IPS-15b (cell line): ENCODE measurements around the gene ZMIZ2.

Source experiments
- H3K27me3 ChIP-seq: one replicate; pipeline ENCODE4 v1.6.1; 2013; ENCODE audit warnings: low read length; ENCODE audit not compliant: control insufficient read depth, insufficient read depth
- H3K36me3 ChIP-seq: one replicate; pipeline ENCODE4 v1.6.1; 2013; ENCODE audit warnings: low read length; ENCODE audit not compliant: control insufficient read depth, insufficient read depth
- H3K4me1 ChIP-seq: one replicate; pipeline ENCODE4 v1.6.1; 2013; ENCODE audit warnings: mild to moderate bottlenecking, low read length; ENCODE audit not compliant: control insufficient read depth, insufficient read depth
- H3K4me3 ChIP-seq: one replicate; pipeline ENCODE4 v1.5.1; 2013; ENCODE audit warnings: low read depth, low read length
- H3K9ac ChIP-seq: one replicate; pipeline ENCODE4 v1.6.1; 2013; ENCODE audit warnings: low read depth, mild to moderate bottlenecking, low read length
- H3K9me3 ChIP-seq: one replicate; pipeline ENCODE4 v1.6.1; 2013; ENCODE audit warnings: mild to moderate bottlenecking, low read length; ENCODE audit not compliant: control insufficient read depth, insufficient read depth

Gene ZMIZ2

DNA sequence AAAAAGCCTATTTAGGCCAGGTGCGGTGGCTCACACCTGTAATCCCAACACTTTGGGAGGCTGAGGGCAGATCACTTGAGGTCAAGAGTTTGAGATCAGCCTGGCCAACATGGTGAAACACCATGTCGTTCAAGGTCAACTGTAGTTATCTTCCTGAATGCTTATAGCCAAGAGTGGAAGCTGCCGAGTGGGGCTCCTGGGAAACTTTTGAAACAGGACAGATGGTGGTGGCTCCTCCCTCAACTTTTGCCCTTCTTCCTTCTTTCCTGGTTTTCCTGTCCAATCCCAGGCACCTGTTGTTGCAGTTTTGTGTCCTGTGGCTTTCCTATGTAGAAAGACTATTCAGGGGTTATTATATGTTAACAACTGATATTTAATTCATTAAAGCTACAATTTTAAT lies 39.1 kb downstream of the ZMIZ2 start:
- H3K36me3 ChIP-seq = no peaks in the 10 kb centered on the region
- no peaks in the 10 kb centered on the region for H3K9me3 ChIP-seq
- no peaks in the 10 kb centered on the region for H3K27me3 ChIP-seq
- no peaks in the 10 kb centered on the region for H3K4me1 ChIP-seq
- H3K4me3 ChIP-seq = no peak overlapping the region
- no peak overlapping the region for H3K9ac ChIP-seq

DNA sequence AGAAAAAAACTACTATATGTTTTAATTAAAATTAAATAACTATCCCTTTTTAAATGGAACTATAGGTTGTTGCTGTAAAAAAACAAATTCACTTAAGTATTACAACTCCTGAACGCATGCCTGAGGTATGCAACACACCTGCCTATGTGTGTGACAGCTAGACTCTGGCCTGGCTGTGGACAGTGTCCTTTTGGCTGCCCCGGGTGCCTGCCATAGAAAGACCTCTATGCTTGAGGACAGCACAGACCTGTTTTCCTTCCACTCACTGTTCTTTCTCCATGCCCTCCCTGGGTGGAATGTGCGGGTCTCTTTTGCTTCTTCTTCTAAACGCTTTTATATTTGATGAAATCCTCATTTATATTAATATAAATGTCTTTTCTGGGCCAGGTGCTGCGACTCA lies 41.3 kb downstream of the ZMIZ2 start:
- H3K27me3 ChIP-seq = no peaks in the 10 kb centered on the region
- H3K9me3 ChIP-seq = no peaks in the 10 kb centered on the region
- no peaks in the 10 kb centered on the region for H3K36me3 ChIP-seq
- no peak overlapping the region for H3K9ac ChIP-seq
- H3K4me1 ChIP-seq = no peaks in the 10 kb centered on the region
- no peak overlapping the region for H3K4me3 ChIP-seq

DNA sequence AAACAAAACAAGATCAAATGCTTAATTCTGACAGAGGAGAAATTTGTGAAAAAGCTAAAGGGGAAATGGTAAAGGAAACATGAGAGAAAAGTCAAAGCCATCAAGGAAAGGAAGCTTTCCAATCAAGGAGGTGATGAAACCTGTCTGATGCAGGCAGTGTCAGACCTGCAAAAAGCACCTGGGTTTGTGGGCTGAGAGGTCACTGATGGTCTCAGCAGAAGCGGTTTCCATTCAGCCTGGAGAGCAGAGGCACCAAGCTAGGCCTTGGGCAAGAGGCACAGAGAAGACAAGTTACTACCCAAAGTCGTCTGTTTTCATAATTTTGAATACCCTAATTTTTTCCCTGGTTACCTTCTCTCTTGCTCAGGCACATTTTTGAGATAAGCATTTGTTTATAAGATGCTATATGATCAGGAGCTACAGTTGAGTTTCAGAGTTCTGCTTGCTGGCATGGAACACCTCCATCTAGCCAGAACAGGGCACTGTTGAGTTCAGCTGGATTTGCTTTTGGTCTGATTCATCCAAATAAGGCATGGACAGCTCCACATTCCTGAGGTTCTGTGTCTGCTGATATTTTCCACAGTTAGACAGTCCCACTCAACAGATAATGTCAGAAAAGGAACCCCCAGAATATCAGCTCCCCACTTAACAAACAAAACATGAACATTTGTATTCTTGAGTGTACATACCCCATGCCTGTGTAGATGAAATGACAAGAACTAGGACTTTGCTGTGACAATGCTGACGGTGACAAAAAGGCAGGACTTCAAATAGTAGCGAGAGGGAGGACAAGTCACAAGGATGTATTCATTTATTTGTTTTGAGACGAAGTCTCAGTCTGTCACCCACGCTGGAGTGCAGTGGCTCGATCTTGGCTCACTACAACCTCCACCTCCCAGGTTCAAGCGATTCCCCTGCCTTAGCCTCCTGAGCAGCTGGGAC lies 42.9 kb downstream of the ZMIZ2 start:
- Histone ChIP-seq H3K9me3 (no peaks in the 10 kb centered on the region), H3K4me3 (no peak overlapping the region), H3K27me3 (no peaks in the 10 kb centered on the region), H3K9ac (no peak overlapping the region), H3K4me1 (no peaks in the 10 kb centered on the region), H3K36me3 (no peaks in the 10 kb centered on the region)

DNA sequence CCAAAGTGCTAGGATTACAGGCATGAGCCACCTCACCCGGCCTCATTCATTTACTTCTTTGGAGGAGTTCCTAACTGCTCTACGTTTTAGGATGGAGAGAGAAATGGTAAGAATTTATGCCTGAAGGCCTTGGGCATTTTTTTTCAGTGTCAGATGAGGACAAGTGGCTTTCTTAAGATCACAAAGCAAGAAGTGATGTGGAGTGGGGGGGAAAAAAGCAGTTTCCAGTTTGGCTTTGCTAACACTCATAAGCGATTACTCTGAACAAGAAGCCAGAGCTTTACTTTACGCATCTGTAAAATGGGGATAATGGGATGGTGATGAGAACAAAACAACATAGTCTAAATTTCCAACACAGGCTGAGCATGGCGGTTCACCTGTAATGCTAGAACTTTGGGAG lies 45.3 kb downstream of the ZMIZ2 start:
- Histone ChIP-seq H3K9me3 (no peaks in the 10 kb centered on the region), H3K27me3 (no peaks in the 10 kb centered on the region), H3K4me3 (no peak overlapping the region), H3K4me1 (no peaks in the 10 kb centered on the region), H3K36me3 (peaks cover 6% of the 10 kb centered on the region), H3K9ac (no peak overlapping the region)

DNA sequence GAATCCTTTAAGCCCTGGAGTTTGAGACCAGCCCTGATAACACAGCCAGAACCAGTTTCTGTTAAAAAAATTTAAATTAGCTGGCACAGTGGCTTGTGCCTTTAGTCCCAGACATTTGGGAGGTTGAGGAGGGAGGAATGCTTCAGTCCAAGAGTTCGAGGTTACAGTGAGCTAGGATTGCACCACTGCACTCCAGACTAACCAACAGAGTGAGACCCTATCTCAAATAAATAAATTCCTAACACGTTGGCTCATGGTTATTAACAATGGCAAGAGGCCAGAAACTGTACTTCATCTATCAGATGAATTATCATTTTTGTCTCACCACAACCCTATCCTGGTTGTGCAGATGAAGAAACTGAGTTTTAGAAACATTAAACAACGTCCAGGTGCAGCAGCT lies 45.7 kb downstream of the ZMIZ2 start:
- H3K4me3 ChIP-seq = no peak overlapping the region
- H3K4me1 ChIP-seq = no peaks in the 10 kb centered on the region
- H3K9me3 ChIP-seq = no peaks in the 10 kb centered on the region
- no peak overlapping the region for H3K9ac ChIP-seq
- H3K27me3 ChIP-seq = no peaks in the 10 kb centered on the region
- peaks cover 10% of the 10 kb centered on the region for H3K36me3 ChIP-seq

DNA sequence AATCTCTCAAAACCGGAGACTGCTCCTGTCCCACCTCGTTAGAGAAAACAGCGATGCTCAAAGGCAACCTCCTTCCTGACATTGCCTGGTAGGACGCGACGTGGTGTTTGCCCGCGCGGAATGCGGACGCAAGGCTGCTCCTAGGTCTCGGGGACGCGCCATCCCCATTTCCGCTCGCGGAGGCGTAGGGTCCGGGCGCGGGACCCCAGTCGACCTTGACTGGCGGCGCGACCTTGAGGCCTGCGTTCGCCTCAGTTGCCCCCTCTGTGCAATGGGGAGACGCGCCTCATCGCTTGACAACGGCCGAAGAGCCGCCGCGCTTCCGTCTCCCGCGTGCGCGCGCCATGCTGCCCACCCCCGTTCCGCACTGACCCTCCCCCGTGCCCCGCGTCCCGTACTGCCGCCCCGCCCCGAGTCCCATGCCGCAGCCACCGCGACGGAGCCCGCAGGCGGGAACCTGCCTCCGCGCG lies 47.4 kb downstream of the ZMIZ2 start:
- no peaks in the 10 kb centered on the region for H3K4me1 ChIP-seq
- no peaks in the 10 kb centered on the region for H3K27me3 ChIP-seq
- H3K9ac ChIP-seq = peak overlapping the region; percentile 87
- H3K36me3 ChIP-seq = peaks cover 23% of the 10 kb centered on the region
- H3K4me3 ChIP-seq = peak overlapping the region; percentile 84
- no peaks in the 10 kb centered on the region for H3K9me3 ChIP-seq

DNA sequence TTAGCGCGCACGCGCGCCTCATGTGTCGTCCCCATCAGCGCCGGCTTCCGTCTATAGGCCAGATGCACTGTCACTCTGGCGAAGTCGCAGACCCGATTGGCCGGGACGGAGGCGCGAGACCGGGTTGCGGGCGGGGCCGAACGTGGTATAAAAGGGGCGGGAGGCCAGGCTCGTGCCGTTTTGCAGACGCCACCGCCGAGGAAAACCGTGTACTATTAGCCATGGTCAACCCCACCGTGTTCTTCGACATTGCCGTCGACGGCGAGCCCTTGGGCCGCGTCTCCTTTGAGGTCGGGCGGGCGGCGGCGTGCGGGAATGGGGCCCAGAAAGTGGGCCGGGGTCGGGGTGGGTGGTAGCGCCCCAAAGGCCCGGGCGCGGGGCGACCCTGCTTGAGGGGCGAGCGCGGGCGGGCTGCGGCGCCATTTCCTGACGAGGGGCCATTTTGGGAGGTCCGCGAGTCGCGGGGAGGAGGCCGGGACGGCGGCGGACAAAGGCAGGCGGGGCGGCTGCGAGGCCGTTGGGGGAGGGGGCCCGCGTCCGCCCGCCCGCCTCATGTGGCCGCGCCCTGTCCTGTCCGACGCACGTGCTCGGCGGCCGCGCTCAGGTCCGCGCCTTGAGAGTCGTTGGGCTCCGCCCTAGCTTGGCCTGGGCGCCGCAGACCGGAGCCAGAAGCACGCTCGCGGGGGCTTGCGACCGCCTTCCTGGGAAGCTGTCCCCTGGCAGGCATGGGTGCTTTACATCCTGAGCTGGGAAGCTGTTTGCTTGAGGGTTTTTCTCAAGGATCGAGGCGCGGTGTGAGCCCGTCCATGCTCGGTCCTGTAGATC lies 48.1 kb downstream of the ZMIZ2 start, which contains the start of gene PPIA:
Gene PPIA (plus strand): TSS at position 178 of the 825 bp plus-strand sequence. CDS start 44 bp downstream, at position 222.
- Histone ChIP-seq H3K4me3 (peak within 1 kb of the TSS; percentile 84), H3K9ac (peak within 1 kb of the TSS; percentile 98), H3K36me3 (peaks cover 26% of the 10 kb centered on the region)

DNA sequence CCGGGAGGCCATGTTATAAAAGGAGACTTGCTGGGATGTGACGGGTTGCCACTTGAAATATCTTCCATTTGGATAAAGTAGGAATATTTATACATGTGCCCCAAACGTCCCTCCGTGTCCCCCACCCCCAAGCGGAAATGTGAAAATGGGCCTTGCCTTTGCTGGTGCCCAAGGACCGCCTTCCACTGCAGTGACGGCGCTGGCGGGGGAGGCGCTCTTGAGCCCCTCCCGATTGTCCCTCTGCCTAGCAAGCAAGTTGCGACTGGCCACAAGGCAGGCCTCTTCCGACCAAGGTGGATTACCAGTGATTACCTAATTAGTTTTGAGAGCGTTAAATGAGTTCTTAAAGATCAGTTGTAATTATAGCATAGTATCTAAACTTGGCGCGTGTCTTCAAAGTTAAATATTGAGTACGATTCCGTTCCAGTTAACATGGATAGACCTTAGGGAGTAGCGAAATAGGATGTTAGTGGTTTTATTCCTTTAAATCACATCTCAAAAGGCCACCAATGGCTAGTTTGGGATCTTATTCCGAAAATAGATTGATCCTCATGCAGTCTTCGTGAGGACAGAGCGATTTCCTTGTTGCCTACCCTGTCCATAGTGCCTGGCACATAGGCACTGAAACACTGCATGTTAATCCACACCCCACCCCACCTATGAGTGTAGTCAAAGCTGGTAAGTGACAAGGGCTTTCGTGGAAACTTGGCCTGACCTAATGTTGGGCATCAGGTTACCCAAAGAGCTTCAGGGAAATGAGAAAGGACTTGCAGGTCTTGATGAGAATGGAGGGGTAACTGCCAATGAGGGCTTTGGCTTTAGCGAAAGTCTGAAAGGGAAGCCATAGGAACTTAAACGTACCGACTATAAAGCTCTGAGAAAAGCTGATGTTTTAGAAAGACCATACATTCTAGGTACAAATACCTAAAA lies 48.9 kb downstream of the ZMIZ2 start:
- peak overlapping the region; percentile 98 for H3K9ac ChIP-seq
- peaks cover 34% of the 10 kb centered on the region for H3K36me3 ChIP-seq
- H3K4me3 ChIP-seq = peak overlapping the region; percentile 79
- H3K4me1 ChIP-seq = no peaks in the 10 kb centered on the region
- no peaks in the 10 kb centered on the region for H3K9me3 ChIP-seq
- H3K27me3 ChIP-seq = no peaks in the 10 kb centered on the region

More for the DNA sequence above, 48.1 kb downstream of the ZMIZ2 start, which contains the start of gene PPIA:
- no peaks in the 10 kb centered on the region for H3K4me1 ChIP-seq
- no peaks in the 10 kb centered on the region for H3K9me3 ChIP-seq
- H3K27me3 ChIP-seq = no peaks in the 10 kb centered on the region

DNA sequence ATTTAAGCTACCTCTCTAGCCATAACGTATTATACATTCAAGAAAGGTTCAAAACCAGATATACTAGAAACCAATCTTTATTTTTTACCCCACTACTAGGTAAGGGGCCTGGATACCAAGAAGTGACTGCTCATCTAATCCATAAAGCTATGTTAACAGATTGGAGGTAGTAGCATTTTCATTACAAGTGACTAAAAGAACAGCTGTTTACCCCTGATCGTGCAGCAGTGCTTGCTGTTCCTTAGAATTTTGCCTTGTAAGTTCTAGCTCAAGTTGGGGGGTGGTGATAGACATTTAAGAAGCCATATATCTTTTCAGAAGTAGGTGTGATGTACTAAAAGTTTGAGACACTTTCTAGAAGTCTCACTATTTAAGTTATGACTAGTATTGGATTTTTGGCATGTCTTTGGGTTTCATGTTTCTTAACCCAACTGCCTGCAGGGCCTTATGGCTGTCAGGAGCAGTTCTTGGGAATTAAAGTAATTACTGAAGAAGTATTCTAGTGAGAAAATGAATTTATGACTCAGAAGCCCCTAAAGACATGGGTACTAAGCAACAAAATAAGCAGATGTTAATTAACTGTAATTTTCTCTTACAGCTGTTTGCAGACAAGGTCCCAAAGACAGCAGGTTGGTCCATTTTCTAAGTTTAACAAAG lies 50.1 kb downstream of the ZMIZ2 start:
- H3K27me3 ChIP-seq = no peaks in the 10 kb centered on the region
- H3K4me1 ChIP-seq = no peaks in the 10 kb centered on the region
- peaks cover 40% of the 10 kb centered on the region for H3K36me3 ChIP-seq
- H3K9me3 ChIP-seq = no peaks in the 10 kb centered on the region
- H3K4me3 ChIP-seq = peak overlapping the region; percentile 79
- H3K9ac ChIP-seq = peak overlapping the region; percentile 19

DNA sequence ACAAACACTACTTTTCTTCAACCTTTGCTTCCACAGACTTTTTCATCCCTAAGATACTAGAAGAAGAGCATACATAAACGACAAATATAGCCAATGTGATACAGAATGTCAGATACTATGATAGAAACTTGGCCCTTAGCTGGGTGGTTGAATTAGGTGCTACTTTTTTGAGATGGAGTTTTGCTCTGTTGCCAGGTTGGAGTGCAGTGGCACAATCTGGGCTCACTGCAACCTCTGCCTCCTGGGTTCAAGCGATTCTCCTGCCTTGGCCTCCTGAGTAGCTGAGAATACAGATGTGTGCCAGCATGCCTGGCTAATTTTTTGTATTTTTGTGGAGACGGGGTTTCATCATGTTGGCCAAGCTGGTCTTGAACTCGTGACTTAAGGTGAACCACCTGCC lies 51.3 kb downstream of the ZMIZ2 start:
- Histone ChIP-seq H3K36me3 (peaks cover 40% of the 10 kb centered on the region), H3K4me1 (no peaks in the 10 kb centered on the region), H3K4me3 (no peak overlapping the region), H3K9me3 (no peaks in the 10 kb centered on the region), H3K9ac (no peak overlapping the region), H3K27me3 (no peaks in the 10 kb centered on the region)
